Nucleus accumbens (tissue), 56 donors: Measurements from ENCODE around the gene DOCK10.

Source experiments
- DNase-seq, 56 donors: peaks; one replicate each; lab custom pipeline; 2025; lab: John Stamatoyannopoulos, UW

The DOCK10 gene

GRCh38 chr2:224847961-224848850 lies 194.1 kb downstream of the DOCK10 start:
- DNase-seq = peak in 7 of 56 donors; percentile 1 to 54 (median 7)

- DNase-seq = no peak
Measured at GRCh38 chr2:224847381-224847780, 194.9 kb downstream of the DOCK10 start.

DNA sequence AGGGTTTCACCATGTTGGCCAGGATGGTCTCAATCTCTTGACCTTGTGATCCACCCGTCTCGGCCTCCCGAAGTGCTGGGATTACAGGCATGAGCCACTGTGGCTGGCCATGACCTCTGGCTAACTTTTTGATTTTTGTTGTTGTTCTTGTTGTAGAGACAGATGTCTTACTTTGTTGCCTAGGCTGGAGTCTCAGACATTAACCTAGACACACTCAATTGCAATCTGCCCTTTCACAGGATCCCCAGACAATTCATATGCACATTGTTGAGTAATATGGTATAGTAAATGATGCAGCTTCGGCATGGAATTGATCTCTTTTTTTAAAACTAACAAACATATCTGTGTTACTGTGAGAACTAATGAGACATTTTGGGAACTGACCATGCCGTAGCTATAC lies 195.6 kb downstream of the DOCK10 start:
- no peak for DNase-seq

DNA sequence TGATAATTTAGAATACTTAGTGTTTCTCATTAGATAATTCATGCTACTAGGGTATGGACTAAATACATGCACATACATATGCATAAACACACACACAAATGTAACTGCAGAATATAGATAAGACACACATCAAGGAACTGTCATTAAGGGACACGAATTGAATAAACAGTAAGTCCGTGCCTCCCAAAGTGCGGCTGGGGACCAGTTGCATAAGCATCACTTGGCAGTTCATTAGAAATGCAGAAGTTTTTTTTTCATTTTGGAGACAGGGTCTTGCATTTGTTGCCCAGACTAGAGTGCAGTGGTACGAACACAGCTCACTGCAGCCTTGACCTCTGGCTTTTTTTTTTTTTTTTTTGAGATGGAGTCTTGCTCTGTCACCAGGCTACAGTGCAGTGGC lies 196.1 kb downstream of the DOCK10 start:
- no peak for DNase-seq

- DNase-seq = no peak
Measured at GRCh38 chr2:224843141-224843540, 199.1 kb downstream of the DOCK10 start.

GRCh38 chr2:224841910-224842309 lies 200.4 kb downstream of the DOCK10 start:
- no peak for DNase-seq

GRCh38 chr2:224838335-224838734 lies 203.9 kb downstream of the DOCK10 start:
- DNase-seq = no peak

- no peak for DNase-seq
Measured at GRCh38 chr2:224837558-224837957, 204.7 kb downstream of the DOCK10 start.

DNA sequence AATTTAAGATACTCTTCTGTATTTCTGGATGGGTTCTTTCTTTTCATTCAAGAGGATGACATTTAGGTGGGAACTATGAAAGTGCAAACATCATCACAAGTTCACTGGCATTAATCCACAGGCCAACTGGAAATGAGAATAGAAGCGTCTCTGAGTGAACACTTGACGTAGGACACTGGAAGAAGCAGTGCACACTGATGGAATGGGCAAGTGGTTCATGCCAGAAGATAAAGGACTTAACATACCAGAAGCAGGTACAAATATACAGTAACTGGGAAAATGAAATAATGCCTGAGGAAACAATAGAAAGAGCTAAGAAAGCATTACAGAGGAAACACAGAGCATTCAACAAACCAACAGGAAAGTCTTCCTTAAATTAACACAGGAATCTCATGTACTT lies 205.2 kb downstream of the DOCK10 start:
- DNase-seq = no peak

DNA sequence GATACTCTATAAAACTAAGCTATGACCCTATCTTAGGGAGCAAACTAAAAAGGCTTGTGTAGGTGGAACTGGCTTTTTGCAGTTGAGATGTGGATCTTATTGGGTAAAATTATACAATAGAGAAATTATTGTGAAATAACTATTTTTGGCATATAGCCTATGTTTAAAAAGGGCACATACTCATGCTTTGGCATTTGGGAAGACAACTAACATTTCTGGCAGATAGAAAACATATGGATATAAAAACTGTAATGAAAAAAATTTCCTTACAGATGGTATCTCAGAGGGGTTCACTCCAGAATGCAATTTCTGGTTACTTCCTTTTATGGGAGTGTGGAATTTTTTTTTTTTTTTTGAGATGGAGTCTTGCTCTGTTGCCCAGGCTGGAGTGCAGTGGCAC lies 206.0 kb downstream of the DOCK10 start:
- no peak for DNase-seq

DNA sequence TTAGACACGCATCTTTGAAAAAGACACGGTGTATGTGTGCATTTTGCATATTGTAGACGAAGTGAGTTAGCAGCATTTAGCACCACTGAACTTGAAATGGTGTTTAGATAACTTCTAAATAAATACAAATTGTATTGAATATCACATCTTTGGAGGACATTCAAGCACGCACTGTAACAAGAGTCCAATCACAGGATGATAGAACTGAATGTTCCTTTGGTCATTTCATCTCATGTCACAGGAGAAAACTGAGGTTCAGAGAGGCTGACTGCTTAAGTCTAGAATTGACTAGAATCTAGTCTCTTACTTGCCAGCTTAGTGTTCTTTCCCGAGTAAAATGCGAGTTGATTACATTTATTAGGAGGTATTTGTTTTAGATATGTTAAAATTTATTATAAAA lies 206.9 kb downstream of the DOCK10 start:
- DNase-seq = no peak

DNA sequence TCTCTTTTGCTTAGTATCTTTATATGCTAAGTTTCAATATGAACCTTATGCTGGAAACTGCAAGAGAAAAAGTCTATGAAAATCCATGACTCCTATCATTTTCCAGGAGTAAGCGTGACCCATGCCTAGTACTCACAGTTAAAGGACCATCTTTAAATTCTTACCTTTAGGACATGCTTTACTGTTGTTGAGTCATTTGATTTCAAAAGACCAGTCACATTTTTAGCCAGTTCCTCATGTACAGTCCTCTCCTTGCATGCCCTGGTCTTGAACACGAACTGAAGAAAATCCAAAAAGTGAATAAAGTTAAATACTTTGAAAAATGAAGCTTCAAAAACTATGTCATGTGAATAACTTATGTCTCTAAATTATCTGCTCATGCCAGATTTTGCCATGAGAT lies 208.3 kb downstream of the DOCK10 start:
- no peak for DNase-seq

DNA sequence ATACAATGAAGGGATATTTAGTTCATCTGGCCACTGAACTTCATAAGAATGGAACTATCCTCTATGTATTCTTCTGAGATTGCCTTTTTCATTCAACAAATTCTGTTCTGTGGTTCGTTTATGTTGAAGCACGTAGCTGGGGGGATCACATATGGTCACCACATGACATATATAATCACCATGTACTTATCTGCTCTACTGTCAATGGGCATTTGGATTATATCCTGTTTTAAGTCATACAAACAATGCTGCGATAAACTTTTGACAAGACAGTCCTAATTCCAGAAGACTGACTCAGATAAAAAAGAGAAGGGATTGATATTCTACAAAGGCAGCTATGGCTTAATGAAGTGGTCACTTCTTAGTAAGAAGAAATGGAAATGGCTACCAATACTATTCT lies 210.1 kb downstream of the DOCK10 start:
- DNase-seq = no peak

DNA sequence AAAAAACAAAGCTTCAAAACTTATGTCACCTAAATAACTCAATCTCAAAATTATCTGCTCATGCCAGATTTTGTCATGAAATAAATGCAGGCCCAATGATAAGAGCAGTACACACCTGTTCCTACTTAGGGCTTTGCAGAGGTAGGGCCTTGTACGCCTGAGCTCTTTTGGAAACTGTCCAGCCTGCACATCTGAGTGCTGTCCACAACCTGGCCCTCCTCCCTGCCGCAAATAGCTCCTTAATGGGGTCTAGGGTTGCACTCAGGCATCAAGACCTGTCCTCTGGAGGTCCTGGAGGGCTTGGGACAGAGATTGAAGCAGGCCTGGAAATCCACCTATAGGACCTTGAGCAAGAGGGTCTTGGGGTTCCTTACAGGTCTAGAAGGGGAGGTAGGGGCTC lies 210.7 kb downstream of the DOCK10 start:
- no peak for DNase-seq

DNA sequence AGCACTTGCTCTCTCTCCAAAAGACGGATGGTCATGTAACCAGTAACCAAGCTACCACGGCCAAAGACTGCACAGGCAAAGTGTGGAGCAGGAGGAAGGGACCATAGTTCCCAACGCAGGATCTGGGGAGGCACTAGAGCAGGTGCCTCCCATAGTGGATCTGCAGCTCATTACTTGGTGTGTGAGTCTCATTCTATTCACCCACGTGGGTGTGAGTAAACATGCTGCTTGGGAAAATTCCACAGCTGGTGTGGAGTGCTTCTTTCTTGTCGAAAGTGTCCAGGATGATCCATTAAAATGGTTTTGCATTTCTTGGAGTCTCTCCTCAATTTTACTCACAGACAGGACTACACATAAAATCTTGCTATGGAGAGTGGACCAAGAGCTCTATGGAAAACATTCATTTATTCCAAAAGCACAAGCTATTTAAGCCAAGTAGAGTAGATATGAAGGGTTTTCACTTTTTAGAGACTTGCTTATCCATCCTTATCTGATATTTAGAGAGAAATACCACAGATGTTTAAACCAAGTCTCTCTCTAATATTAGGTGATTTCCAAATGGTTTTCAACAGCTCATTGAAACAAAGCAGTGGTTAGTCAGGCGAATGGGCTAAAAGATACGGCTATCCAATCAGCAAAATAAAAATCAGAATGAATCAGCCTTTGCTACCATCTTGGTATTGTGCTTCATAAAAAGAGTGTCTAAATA lies 221.8 kb downstream of the DOCK10 start:
- DNase-seq = no peak

DNA sequence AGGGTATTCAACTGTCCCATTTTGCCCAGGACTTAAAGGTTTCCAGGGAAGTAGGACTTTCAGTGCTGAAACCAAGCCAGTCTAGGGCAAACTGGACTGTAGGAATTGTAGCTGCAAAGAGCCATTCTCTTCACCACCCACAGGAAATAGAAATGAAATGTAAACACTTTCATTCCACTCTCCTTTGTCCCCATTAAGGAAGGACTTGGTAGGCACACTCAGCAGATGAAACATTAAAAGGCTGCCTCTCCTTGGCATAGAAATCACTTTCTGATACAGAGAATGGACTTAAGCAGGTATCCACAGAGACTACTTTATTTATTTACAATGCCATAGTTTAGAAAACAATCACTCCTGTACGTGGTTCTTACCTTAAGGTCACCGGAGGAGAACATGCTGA lies 223.2 kb downstream of the DOCK10 start:
- no peak for DNase-seq

- no peak for DNase-seq
Measured at GRCh38 chr2:224817676-224818075, 224.6 kb downstream of the DOCK10 start.

- no peak for DNase-seq
Measured at GRCh38 chr2:224816816-224817215, 225.5 kb downstream of the DOCK10 start.

- no peak for DNase-seq
Measured at GRCh38 chr2:224813578-224813977, 228.7 kb downstream of the DOCK10 start.

DNA sequence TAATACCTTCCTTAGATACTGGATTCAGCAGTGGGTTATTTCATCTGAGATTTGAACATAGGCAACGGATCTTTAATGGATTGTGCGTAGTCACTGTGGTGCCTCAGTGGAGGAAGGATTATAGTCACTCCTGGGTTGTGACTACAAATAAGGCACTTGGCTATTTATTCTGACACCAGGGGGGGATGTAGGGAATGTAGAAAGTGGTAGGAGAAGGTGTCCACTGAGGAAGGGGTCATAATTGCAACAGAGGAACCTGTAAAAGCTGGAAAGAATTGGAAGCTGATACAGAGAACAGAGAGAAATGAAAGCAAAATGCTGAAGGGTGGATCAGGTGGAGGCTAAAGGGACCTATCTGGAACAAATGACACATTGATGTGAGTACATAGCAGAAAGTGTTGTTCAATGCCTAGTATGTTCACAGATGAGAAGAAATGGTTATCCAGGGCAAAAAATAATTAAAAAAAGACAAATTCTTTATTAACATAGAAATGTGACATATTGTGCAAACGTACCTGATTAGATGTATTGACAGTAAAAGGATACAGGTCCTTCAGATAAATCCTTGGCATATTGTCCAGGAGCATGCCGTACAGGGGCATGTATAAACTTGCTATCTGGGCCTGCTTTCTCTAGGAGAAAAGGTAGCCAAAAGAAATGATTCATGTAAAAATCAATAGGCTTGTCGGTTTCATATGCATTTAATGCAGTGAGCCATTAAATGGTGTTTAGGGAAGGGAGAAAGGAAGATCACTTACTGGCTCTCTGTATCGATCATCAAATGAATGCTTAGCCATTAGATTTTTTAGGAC lies 234.9 kb downstream of the DOCK10 start:
- no peak for DNase-seq

DNA sequence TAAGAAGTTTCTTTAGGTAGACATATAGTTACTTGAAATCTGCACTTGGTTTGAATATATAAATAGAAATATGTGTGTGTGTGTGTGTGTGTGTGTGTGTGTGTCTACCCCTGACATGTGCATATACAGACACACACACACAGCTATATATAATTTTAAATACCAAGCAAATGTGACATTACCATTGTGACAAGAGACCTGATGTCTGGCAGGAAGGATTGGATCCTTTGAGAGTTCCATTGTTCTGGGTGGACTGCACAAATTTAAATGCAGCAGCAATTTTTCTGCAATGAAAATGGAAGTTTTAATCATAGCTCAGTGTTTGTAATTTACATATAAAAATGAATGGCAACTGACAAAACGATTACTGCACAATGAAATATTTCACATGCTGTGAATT lies 238.3 kb downstream of the DOCK10 start:
- no peak for DNase-seq
